Mesenchymal stem cell (in vitro differentiated cells and primary cell): ENCODE data around the gene ABCB9.

Experiments
- DNase-seq: peaks from one replicate; pipeline ENCODE4 v3.0.0-alpha.2; 2013
- H2AFZ ChIP-seq: one replicate; pipeline ENCODE4 v1.6.1; 2013; ENCODE audit warnings: low read depth, mild to moderate bottlenecking, control low read depth, inconsistent platforms, low read length, moderate library complexity
- H2AK5ac ChIP-seq: 2 replicates; pipeline ENCODE4 v1.6.1; 2013; ENCODE audit warnings: low read length, moderate library complexity, mild to moderate bottlenecking, inconsistent platforms; ENCODE audit not compliant: severe bottlenecking
- H2BK120ac ChIP-seq: one replicate; pipeline ENCODE4 v1.6.1; 2013; ENCODE audit warnings: low read depth, mild to moderate bottlenecking, inconsistent platforms, low read length, moderate library complexity
- H2BK12ac ChIP-seq, 2 experiments: one replicate each; pipeline ENCODE4 v1.6.1; 2013; ENCODE audit warnings: inconsistent platforms in 2 of 2, low read length in 2 of 2, mild to moderate bottlenecking in 2 of 2, moderate library complexity in 2 of 2, control low read depth in 1 of 2
- H2BK15ac ChIP-seq: one replicate; pipeline ENCODE4 v1.6.1; 2013; ENCODE audit warnings: mild to moderate bottlenecking, low read depth, inconsistent platforms; ENCODE audit not compliant: poor library complexity, severe bottlenecking
- H2BK5ac ChIP-seq: 2 replicates; pipeline ENCODE4 v1.6.1; 2013; ENCODE audit warnings: low read depth, mild to moderate bottlenecking, low read length, control low read depth, inconsistent platforms; ENCODE audit not compliant: poor library complexity, severe bottlenecking
- H3K14ac ChIP-seq, 2 experiments: one replicate each; pipeline ENCODE4 v1.6.1; 2013; ENCODE audit warnings: inconsistent platforms in 2 of 2, low read length in 2 of 2, control low read depth in 1 of 2, mild to moderate bottlenecking in 1 of 2, moderate library complexity in 1 of 2
- H3K18ac ChIP-seq, 2 experiments: one replicate each; pipeline ENCODE4 v1.6.1; 2013; ENCODE audit warnings: inconsistent platforms in 2 of 2, low read length in 2 of 2, control low read depth in 1 of 2, low read depth in 1 of 2, mild to moderate bottlenecking in 1 of 2
- H3K23ac ChIP-seq, 2 experiments: one replicate each; pipeline ENCODE4 v1.6.1; 2013; ENCODE audit warnings: inconsistent platforms in 2 of 2, low read length in 2 of 2, mild to moderate bottlenecking in 2 of 2, moderate library complexity in 2 of 2, control low read depth in 1 of 2
- H3K27ac ChIP-seq: 2 replicates; pipeline ENCODE4 v1.5.1; 2013; ENCODE audit warnings: mild to moderate bottlenecking, moderate library complexity, low read length, control low read depth, inconsistent platforms; ENCODE audit not compliant: poor library complexity, severe bottlenecking
- H3K27me3 ChIP-seq, 2 experiments: 2 replicates each; pipeline versions ENCODE4 v1.6.1 to v1.7.0; 2013; ENCODE audit warnings: low read length in 2 of 2, mild to moderate bottlenecking in 2 of 2, moderate library complexity in 2 of 2, control low read depth in 1 of 2, inconsistent platforms in 1 of 2; ENCODE audit not compliant: control insufficient read depth in 1 of 2, insufficient read depth in 1 of 2
- H3K36me3 ChIP-seq, 2 experiments: 2 replicates each; pipeline versions ENCODE4 v1.6.1 to v1.7.0; 2013; ENCODE audit warnings: low read length in 2 of 2, control low read depth in 1 of 2, inconsistent platforms in 1 of 2, low read depth in 1 of 2, mild to moderate bottlenecking in 1 of 2; ENCODE audit not compliant: insufficient read depth in 2 of 2, control insufficient read depth in 1 of 2
- H3K4ac ChIP-seq, 2 experiments: one replicate each; pipeline ENCODE4 v1.6.1; 2013; ENCODE audit warnings: inconsistent platforms in 2 of 2, low read length in 2 of 2, mild to moderate bottlenecking in 2 of 2, moderate library complexity in 2 of 2, control low read depth in 1 of 2, low read depth in 1 of 2
- H3K4me1 ChIP-seq: 2 replicates; pipeline ENCODE4 v1.6.1; 2013; ENCODE audit warnings: low read depth, low read length, control low read depth; ENCODE audit not compliant: control insufficient read depth, insufficient read depth
- H3K4me2 ChIP-seq: 2 replicates; pipeline ENCODE4 v1.6.1; 2013; ENCODE audit warnings: low read length, mild to moderate bottlenecking, inconsistent platforms; ENCODE audit not compliant: poor library complexity, severe bottlenecking
- H3K4me3 ChIP-seq, 2 experiments: 2 replicates each; pipeline versions ENCODE4 v1.5.1 to v1.7.0; 2013; ENCODE audit warnings: low read length in 2 of 2, mild to moderate bottlenecking in 2 of 2, control low read depth in 1 of 2, low read depth in 1 of 2; ENCODE audit not compliant: insufficient read depth in 1 of 2
- H3K79me1 ChIP-seq: replicated peaks from 2 replicates; pipeline ENCODE4 v1.6.1; 2013; ENCODE audit warnings: mild to moderate bottlenecking, control low read depth, low read length, inconsistent platforms; ENCODE audit not compliant: poor library complexity, severe bottlenecking
- H3K9ac ChIP-seq: 2 replicates; pipeline ENCODE4 v1.7.0; 2013; ENCODE audit warnings: mild to moderate bottlenecking, low read length, moderate library complexity
- H3K9me3 ChIP-seq: 2 replicates; pipeline ENCODE4 v1.7.0; 2013; ENCODE audit warnings: mild to moderate bottlenecking, low read length; ENCODE audit not compliant: control insufficient read depth
- H4K8ac ChIP-seq: one replicate; pipeline ENCODE4 v1.6.1; 2013; ENCODE audit warnings: inconsistent platforms, mild to moderate bottlenecking, low read length, moderate library complexity
- H4K91ac ChIP-seq: one replicate; pipeline ENCODE4 v1.6.1; 2013; ENCODE audit warnings: mild to moderate bottlenecking, low read length, inconsistent platforms
- WGBS: methylation state at CpG from one replicate; pipeline ENCODE4 v1.1.7; 2013; ENCODE audit warnings: mixed read lengths; 5-methylcytosine and 5-hydroxymethylcytosine counted together

The ABCB9 gene

GRCh38 chr12:122988036-122988435 is 21.8 kb upstream of the ABCB9 start:
- Histone ChIP-seq H2BK120ac (no peak overlapping the region), H4K8ac (no peak overlapping the region), H3K36me3 (peaks cover 37 to 64% of the 10 kb centered on the region in 2 experiments), H3K23ac (no peak overlapping the region), H3K14ac (no peak overlapping the region), H2BK12ac (no peak overlapping the region), H3K4me1 (peaks cover 20% of the 10 kb centered on the region), H2BK5ac (no peak overlapping the region), H3K9ac (no peak overlapping the region), H4K91ac (no peak overlapping the region), H3K27ac (no peak overlapping the region), H2BK15ac (no peak overlapping the region), H3K4me2 (no peak overlapping the region), H3K9me3 (no peaks in the 10 kb centered on the region), H3K27me3 (no peaks in the 10 kb centered on the region), H2AFZ (no peak overlapping the region), H3K4me3 (no peak overlapping the region), H3K79me1 (peaks cover 3% of the 10 kb centered on the region), H3K4ac (no peak overlapping the region), H2AK5ac (no peak overlapping the region), H3K18ac (no peak overlapping the region)
- WGBS, result 93% methylated on average over 11 of the region's 13 CpGs
- DNase-seq, result no peak

DNA sequence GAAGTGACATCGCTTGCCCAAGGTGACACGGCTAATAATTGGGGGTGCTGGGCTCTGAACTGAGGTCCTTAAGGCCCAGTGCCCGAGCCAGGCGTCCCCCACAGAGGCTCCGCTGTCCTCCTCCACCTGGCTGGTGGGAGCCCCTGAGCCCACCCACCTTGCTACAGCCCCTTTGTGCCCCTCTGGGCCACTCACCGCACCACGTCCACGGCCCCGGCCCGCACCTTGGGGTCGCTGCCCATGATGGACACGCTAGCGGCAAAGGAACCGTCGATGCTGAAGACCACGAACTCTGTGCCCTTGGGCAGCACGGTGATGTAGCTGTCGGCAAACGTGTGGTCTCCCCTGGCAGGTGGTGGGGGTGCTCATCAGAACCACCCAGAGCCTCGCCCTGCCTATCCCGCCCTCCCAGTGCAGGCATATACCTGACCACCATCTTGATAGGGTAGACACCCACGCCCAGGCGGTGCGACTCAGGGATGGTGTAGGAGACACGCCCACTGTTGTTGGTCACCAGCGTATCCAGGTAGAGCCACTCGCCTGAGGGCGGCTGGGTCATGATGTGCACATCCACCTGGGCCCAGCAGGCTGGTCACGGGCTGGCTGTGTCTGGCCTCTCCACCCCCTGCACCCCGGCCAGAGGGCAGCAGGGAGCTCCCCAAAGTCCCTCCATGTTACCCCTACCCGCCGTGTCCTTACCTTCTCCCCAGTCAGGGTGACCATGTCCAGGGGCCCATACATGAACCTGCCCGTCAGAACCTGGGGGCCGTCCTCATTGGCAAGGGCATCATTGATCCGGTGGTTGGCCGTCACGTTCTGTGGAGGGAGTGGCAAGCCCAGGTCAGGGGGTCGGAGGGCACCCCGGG is 21.1 kb upstream of the ABCB9 start:
- Histone ChIP-seq H3K14ac (no peak overlapping the region), H3K27me3 (no peaks in the 10 kb centered on the region), H3K4me2 (no peak overlapping the region), H2AFZ (no peak overlapping the region), H3K79me1 (peaks cover 7% of the 10 kb centered on the region), H4K91ac (peak overlapping the region; percentile 48), H3K18ac (no peak overlapping the region), H3K9me3 (no peaks in the 10 kb centered on the region), H2BK120ac (no peak overlapping the region), H3K27ac (no peak overlapping the region), H3K4ac (no peak overlapping the region), H2BK15ac (no peak overlapping the region), H3K4me1 (peaks cover 27% of the 10 kb centered on the region), H3K9ac (no peak overlapping the region), H2BK5ac (no peak overlapping the region), H3K4me3 (no peak overlapping the region), H3K36me3 (peaks cover 44 to 69% of the 10 kb centered on the region in 2 experiments), H4K8ac (no peak overlapping the region), H2BK12ac (no peak overlapping the region), H3K23ac (no peak overlapping the region), H2AK5ac (no peak overlapping the region)
- 96% methylated on average over 39 of the region's 39 CpGs for WGBS
- no peak for DNase-seq

DNA sequence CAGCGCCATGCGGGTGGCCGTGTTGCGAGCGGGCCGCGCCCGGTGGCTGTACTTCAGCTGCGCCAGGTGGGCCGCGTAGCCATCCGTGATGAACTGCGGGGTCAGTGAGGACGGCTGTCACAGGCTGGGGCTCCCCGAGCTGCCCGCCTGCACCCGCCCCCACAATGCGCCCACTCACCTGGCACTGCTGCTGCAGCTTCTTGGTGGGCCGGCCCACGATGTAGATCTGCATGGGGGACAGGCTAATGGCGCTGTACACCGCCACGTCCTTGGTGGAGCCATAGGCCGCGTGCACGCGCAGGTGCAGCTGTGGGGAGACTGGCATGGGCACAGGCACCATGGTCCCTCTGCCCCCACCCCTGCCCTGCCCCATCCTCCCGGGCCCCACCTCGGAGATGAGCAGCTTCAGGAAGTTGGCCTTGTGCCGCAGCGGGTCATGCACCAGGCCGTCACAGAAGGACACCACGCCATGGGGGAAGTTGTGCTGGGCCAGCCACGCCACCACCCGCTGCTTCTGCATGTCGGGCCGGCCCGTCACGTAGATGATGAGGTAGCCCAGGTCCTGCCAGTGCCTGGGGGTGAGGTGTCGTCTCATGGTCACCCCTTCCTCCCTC is 20.1 kb upstream of the ABCB9 start:
- no peak overlapping the region for H3K27ac ChIP-seq
- H2BK12ac ChIP-seq, result no peak overlapping the region
- H4K91ac ChIP-seq, result no peak overlapping the region
- H3K9me3 ChIP-seq, result no peaks in the 10 kb centered on the region
- H3K36me3 ChIP-seq, result peaks cover 44 to 76% of the 10 kb centered on the region in 2 experiments
- H3K23ac ChIP-seq, result no peak overlapping the region
- no peak overlapping the region for H3K4ac ChIP-seq
- H2BK5ac ChIP-seq, result no peak overlapping the region
- H4K8ac ChIP-seq, result no peak overlapping the region
- H2BK120ac ChIP-seq, result no peak overlapping the region
- no peak for DNase-seq
- H3K27me3 ChIP-seq, result no peaks in the 10 kb centered on the region
- peaks cover 10% of the 10 kb centered on the region for H3K79me1 ChIP-seq
- H3K9ac ChIP-seq, result no peak overlapping the region
- no peak overlapping the region for H3K18ac ChIP-seq
- no peak overlapping the region for H2AFZ ChIP-seq
- H3K4me3 ChIP-seq, result no peak overlapping the region
- no peak overlapping the region for H3K14ac ChIP-seq
- no peak overlapping the region for H3K4me2 ChIP-seq
- peaks cover 36% of the 10 kb centered on the region for H3K4me1 ChIP-seq
- H2AK5ac ChIP-seq, result no peak overlapping the region
- WGBS, result 96% methylated on average over 33 of the region's 40 CpGs
- no peak overlapping the region for H2BK15ac ChIP-seq
